Mesenteric fat pad (tissue), 1 donor: ENCODE data around the gene PPP2R3A. TPM values are rescaled to one million over a fixed set of nuclear protein-coding genes. Genes with fewer than 3 reads are reported as not detected.
A peak's percentile ranks its signal among the peaks of the same experiment; 100 is the strongest.

Experiments used
- DNase-seq: peaks from one replicate; pipeline ENCODE4 v3.0.0-alpha.2; 2020; ENCODE audit warnings: low spot score
- total RNA-seq: library from RNA; stranded (reverse); fragmentation: NEBNext Ultra II Directional; extraction: Animal tissue kit (Norgen Biotek cat#: 25700); gene quantifications from one replicate; pipeline ENCODE4 v1.2.1, GENCODE V29; 2021
- donor health status: DM: yes; HTN: yes; CAD: no.

PPP2R3A gene
- total RNA-seq, 1 donor from 2014 or later: 7.8 TPM

DNA sequence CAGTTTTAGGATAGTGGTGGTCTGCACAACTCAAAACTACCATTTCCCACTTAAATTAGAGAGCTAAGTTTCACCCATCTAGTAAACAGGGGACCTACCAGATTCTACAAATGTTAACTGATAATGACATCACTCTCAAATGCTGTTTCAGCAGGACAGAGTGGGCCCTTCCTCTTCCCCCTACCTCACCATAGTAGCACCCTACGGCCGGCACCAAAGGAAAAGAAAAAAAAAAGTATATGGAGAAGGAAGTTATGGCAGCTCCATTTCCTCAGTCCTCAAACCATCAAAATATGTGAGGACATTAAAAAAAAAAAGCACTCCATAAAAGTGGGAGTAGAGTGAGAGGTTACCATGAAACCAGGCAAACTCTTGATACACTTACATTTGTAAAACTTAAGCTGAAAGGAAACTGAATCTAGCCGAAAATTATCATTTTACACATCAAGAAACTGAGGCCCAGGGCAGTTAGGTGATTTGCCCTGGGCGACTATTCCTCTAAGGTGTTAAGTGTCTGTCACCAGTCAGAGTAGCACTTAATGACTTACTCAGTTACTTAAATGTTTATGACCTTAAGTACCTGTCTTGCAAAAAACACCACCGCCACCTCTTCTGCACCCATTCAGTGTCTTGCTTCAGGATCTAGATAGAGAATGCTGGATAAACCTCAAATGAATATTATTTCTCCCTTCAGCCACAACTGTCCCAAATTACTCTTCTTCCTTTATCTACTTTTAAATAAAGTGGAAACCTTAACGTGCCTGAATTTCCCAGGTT, 227.9 kb downstream of the PPP2R3A start:
- DNase-seq: no peak

GRCh38 chr3:136194409-136195257, 229.1 kb downstream of the PPP2R3A start:
- DNase-seq: no peak

DNA sequence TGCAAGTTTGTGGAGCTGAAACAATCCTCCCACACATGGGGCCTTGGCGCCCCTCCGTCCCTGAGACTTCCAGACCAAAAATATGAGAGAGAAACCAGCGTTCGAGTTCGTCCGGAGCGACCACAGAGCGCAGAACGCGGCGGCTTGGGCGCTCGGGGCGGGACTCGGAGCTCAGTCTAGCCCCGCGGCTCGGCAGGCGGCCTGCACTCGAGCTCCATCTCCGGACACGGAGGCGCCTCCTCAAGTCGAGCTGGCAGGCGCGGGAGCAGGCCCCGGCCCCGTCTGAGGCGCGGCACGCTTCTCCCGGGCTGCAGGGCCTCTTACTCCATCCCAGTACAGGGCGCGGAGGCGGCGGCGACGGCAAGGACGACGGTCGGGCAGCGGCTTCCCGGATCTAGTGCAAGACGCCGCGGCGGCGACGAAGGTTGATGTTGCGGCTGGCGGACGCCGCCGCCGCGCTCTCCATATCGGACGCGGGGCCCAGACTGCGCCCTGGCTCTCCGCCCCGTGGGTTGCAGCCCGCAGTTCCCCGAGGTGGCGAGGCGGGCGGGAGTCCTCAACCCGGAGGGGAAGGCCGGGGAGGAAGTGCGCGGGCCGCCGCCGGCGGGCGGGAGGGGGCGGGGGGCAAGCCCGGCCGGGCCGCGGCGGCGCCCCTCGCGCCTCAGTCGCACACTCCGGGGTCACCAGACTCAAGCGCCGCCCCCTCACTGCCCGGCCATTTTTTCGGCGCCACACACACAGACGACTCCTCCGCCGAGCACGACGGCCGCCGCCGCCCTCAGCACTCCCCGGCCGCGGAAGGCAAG, 229.9 kb downstream of the PPP2R3A start:
- DNase-seq: peak; percentile 93

DNA sequence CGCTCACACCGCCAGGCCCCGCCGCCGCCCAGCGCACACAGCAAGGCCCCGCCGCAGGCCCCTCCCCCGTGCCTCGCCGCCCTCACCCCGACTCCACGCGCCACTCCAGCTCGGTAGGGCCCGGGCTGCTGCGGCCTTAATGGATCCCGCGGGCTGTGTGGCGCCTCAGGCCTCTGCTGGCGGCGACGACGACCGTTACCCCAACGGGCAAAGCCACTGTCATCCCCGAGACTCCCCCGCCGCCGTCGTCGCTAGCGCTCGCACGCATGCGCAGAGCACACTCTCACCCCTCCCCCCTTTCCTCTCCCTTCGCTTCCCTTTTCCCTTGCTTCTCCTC, 230.5 kb downstream of the PPP2R3A start, which contains the start of gene MSL2:
MSL2 (minus strand) TSS at position 272 of the 337 bp plus-strand sequence. CDS start 1,222 bp downstream, outside the sequence.
- DNase-seq: no peak

- peak; percentile 99 for DNase-seq
These were observed 231.1 kb downstream of the PPP2R3A start for GRCh38 chr3:136196401-136197158.

DNA sequence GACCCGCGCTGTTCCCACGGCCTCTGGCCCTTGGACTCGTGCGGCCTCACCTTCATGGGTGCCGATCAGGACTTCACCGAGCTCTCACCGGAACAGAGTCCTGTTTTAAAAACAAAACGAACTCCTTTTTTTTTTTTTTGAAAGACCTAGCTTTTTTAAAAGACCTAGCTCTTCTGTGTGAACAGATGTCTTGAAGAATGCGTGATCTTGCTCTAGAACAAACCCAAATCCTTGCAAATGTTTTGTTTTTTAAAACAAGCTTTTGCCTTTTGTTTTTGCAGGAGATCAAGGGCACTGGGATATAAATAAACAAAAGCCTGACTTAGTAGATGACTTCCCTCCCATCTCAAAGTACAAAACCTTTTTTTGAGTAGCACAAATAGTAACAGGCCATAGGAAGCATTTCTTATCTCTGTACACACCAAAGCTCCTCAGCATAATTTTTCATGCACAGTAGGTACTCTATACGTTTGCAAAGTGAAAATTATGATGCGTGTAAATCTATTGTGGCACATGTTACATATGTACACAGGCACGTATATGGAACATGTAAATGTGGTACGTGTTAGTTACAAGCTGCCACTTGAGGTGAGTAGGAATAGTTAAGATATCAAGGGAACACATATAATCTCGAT, 231.7 kb downstream of the PPP2R3A start:
- DNase-seq: no peak

Other genes with a start within 250 kb of the PPP2R3A start
- gene MSL2, start 230.6 kb downstream of the PPP2R3A start, total RNA-seq: 20.6 TPM